SIG-M5 (cell line): ENCODE measurements around the gene LDLR.
"Not testable (repeated sequence)": the region's sequence is repeated elsewhere in the genome, so short reads cannot be mapped to it uniquely, and the experiment has no call there.

ENCODE experiments used
- DNase-seq: peaks from one replicate; lab custom pipeline; 2025; lab: John Stamatoyannopoulos, UW

Gene LDLR

DNA sequence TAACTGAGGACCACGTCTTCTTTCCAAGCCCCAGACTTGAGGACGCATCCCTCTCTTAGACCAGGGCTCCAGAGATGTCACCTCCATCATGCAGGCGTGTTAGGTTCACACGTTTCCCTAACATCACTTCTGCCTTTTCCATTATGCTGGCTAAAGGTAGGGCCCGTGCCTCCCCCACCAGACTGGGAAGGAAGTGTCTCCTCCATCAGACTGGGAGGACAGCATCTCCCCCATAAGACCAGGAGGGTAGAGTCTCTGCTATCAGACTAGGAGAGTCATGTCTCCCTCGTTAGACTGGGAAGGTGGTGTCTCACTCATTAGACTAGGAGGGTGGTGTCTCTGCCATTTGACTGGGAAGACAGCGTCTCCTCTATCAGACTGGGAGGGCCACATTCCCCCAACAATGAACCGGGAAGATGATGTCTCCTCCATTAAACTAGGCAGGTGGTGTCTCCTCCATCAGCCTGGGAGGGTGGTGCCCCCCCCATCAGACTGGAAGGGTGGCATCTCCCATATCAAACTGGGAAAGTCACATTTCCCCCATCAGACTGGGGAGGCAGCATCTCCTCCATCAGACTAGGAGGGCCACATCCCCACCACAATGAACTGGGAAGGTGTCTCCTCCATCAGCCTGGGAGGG lies 84.4 kb downstream of the LDLR start:
- no peak for DNase-seq

DNA sequence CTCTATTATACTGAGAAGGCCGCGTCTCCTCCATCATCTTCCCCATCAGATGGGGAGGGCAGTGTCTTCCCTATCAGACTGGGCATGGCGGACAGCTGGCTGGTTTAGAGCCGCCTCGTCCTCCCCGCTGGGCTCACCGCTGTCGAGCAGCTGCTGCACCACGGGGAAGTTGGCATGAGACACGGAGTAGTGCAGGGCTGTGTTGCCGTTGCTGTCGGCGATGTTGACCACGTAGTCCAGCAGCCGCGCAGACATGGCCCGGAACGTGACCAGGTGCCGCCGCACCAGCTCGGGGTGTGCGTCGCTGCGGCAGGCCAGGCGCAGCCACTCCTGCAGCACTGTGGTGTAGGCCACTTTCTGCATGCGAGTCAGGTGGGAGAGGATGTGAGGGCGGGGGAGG lies 85.1 kb downstream of the LDLR start:
- DNase-seq: no peak

DNA sequence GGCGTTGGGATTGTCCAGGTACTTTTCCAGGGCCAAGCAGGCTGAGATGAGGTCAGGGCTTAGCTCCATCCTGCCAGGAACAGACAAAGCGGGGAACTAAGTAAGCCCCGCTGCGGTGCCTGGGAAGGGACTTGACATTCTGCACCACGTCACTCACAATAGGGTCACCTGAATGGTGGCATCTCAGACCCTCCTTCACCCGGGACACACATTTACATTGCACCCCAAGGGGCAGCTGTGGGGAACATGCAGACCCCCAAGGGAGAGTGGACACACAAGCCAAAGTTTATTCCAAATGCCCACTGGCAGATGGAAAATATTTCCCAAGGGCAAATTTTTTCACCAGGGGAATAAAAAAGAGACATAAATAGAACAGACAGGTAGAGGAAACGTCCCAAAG lies 86.7 kb downstream of the LDLR start:
- DNase-seq: no peak

DNA sequence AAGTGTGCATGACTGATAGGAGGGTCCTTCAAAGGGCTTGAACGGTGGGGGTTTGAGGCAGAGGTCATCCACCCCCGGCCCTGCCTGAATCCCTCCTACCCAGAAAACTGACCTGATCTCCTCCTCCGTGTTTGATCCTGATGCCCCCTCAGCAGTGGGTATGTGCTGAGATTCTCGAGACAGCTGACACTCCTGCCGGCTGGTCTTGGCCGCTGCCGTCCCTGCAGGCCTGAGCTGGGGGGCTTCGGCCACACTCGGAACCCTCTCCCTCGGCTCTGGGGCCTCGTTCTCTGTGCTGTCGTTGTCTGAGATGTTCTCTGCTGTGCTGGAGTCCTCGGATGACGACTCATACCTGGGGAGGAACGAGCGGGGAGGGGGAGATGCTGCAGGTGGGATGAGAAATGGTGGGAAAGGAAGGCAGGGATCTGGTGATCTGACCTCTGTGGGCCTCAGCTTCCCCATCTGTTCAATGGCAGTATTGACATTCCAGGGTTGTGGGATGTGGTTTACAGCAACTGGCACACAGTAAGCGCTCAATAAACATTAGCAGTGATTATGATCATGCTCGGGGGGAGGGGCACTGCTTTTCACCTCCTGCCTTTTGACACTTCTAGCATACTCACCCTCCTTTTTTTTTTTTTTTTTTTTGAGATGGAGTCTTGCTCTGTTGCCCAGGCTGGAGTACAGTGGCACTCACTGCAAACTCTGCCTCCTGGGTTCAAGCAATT lies 87.4 kb downstream of the LDLR start:
- no peak for DNase-seq

DNA sequence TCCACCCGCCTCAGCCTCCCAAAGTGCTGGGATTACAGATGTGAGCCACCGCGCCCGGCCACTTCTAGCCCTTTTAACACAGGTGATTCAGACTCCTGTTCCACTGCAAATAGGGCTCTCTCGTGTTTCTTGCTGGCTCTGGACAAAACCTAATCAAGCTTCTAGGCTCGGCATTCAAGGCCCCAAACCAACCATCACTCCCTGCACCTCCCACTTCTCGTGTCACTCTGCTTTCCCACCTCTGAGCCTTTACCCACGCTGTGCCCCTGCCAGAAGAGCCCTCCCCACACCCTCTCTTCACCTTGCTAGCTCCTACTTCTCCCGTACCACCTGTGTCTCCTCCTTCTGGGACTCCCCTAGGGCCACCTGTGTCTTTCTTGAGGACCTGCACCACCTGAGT lies 88.3 kb downstream of the LDLR start:
- no peak for DNase-seq

DNA sequence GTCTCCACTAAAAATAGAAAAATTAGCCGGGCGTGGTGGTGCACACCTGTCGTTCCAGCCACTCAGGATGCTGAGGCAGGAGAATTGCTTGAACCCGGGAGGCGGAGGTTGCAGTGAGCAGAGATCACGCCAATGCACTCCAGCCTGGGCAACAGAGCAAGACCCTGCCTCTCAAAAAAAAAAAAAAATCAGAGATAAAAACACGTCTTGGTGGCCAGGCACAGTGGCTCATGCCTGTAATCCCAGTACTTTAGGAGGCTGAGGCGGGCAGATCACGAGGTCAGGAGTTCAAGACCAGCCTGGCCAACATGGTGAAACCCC lies 89.8 kb downstream of the LDLR start:
- DNase-seq: not testable (repeated sequence)

DNA sequence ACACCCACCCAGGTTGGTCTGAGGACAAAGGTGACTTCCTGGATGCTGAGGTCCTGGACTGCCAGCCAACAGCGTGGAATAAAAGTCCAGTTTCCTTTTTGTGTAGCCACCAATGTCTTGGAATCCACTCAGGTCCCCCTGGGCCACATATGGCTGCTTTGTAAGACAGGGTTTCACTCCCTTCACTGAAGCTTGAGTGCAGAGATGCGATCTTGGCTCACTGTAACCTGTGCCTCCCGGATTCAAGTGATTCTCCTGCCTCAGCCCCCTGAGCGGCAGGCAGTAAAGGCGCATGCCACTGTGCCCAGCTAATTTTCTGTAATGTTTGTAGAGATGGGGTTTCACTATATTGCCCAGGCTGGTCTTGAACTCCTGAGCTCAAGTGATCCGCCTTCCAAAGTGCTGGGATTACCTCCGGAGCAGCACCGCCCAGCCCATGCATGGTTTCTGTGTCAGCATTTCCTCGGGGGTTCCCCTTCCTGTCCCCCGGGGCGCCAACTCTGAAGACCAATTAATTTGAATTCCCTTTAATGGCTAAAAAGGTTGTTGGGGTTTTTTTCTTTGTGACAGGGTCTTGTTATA lies 90.5 kb downstream of the LDLR start:
- DNase-seq: no peak

DNA sequence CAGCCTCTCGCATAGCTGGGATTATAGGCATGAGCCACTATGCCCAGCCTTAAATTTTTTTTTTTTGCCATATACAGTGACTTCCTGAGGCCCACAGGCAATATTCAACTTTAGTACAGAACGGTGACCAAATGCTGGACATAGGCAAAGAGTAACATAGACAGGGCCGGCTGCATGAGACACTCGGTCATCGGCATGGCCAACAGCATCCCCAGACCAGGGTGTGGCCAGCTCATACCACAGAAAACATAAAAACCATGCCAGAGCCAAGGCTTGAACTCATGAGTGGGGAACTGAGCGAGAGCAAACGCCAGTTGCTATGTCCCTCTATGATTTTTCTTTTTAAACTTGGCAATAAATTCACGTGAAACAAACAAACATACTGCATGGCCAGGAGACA lies 91.1 kb downstream of the LDLR start:
- no peak for DNase-seq

DNA sequence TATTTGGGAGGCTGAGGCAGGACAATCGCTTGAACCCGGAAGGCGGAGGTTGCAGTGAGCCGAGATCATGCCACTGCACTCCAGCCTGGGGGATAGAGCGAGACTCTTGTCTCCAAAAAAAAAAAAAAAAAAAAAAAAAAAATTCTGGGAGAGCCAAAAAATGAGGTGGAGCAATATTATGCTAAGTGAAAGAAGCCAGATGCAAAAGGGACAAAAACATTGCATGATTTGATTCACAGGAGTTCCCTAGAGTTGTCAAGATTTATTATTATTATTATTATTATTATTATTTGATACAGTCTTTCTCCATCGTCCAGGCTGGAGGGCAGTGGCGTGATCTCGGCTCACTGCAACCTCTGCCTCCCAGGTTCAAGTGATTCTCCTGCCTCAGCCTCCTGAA lies 91.7 kb downstream of the LDLR start:
- not testable (repeated sequence) for DNase-seq

DNA sequence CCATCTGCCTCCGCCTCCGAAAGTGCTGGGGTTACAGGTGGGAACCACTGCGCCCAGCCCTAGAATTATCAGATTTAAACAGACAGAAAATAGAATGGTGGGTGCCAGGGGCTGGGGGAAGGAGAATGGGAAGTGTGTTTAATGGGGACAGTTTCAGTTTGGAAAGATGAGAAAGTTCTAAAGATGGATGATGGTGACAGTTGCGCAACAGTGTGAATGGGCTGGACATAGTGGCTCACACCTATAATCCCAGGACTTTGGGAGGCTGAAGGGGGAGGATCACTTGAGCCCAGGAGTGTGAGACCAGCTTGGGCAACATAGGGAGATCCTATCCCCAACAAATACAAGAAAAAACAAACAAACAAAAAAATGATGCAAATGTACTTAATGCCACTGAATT lies 92.2 kb downstream of the LDLR start:
- no peak for DNase-seq
